Rectal smooth muscle tissue (tissue), 1 donor: ENCODE measurements around the gene GINS1.

Source experiments
- H3K27ac ChIP-seq: one replicate; pipeline ENCODE4 v1.7.0; 2013; ENCODE audit warnings: low read depth, low read length, inconsistent platforms
- H3K27me3 ChIP-seq: one replicate; pipeline ENCODE4 v1.7.0; 2013; ENCODE audit warnings: low read length; ENCODE audit not compliant: control insufficient read depth, insufficient read depth
- H3K36me3 ChIP-seq: one replicate; pipeline ENCODE4 v1.7.0; 2013; ENCODE audit warnings: low read length; ENCODE audit not compliant: control insufficient read depth, insufficient read depth
- H3K4me1 ChIP-seq: one replicate; pipeline ENCODE4 v1.7.0; 2013; ENCODE audit warnings: low read length; ENCODE audit not compliant: control insufficient read depth, insufficient read depth
- H3K4me3 ChIP-seq: one replicate; pipeline ENCODE4 v1.7.0; 2013; ENCODE audit warnings: low read length
- H3K9ac ChIP-seq: one replicate; pipeline ENCODE4 v1.7.0; 2013; ENCODE audit warnings: low read length

The GINS1 gene

DNA sequence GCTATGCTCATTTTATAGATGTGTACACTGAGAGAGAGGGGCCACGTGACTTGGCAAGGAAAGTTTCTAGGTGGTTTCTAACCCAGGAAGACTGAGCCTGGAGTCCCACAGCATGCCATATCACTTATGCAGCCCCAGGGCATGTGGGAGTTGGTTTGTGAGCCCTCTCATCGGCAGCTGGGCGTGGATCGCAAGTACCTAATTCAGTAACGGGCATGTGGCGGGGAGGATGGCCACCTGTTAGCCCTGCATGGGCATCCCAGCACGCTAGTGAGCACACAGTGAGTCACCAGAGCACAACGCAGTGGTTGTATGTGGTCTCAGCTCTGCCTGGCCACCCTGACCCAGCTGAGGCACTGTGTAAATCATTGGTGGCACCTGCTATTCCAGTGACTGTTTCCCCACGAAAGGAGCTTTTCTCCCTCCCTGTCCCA, 89.5 kb downstream of the GINS1 start:
- no peaks in the 10 kb centered on the region for H3K27me3 ChIP-seq
- H3K4me1 ChIP-seq, result no peaks in the 10 kb centered on the region
- no peak overlapping the region for H3K27ac ChIP-seq
- H3K4me3 ChIP-seq, result no peak overlapping the region
- no peak overlapping the region for H3K9ac ChIP-seq
- no peaks in the 10 kb centered on the region for H3K36me3 ChIP-seq

DNA sequence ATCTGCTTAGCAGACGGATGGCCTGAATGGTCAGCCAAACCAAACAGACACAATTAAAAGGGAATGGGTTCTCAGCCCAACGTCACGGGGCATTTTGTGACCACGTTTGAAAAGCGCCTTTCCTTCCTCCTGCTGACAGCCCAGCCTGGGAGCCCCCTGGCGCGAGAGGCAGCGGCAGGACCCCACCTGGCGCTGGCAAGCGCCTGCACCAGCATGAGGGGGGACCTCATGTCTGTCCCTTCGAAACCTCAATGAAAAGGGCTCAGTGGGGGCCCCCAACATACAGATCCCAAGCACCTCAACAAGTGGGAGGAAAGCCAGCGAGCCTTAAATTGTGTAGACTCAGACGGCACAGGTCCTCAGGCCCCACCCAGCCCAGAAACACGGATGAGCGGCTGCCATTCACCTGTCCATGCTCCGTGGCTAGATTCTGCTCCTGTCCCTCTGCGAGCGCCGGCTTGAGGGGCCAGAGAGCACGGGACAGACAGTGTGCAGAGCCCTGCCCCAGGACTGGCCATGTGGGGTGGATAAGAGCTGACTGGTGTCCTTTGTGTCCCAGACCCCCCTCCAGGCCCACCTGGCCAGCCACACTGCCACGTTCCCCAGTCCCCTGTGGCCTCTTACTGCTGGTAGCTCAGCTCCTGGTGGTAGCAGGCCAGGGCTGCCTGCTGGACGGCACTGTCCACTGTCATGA, 90.3 kb downstream of the GINS1 start:
- Histone ChIP-seq H3K27me3 (no peaks in the 10 kb centered on the region), H3K9ac (no peak overlapping the region), H3K4me1 (no peaks in the 10 kb centered on the region), H3K36me3 (no peaks in the 10 kb centered on the region), H3K4me3 (no peak overlapping the region), H3K27ac (no peak overlapping the region)
